GM12892 (cell line): ENCODE results near the gene CBR4.

Experiments used
- POLR2A ChIP-seq: IDR thresholded peaks from 2 replicates; pipeline ENCODE4 v1.6.1; 2011; ENCODE audit warnings: low read depth, low read length, control low read depth
- POLR2AphosphoS5 ChIP-seq: IDR thresholded peaks from 2 replicates; pipeline ENCODE4 v1.6.1; 2011; ENCODE audit warnings: low read depth, low read length, control low read depth
- TAF1 ChIP-seq: IDR thresholded peaks from 2 replicates; pipeline ENCODE4 v1.6.1; 2011; ENCODE audit warnings: low read depth, mild to moderate bottlenecking, control low read depth, low read length, borderline replicate concordance

- no peak for TF ChIP-seq POLR2AphosphoS5
- TF ChIP-seq POLR2A: no peak
- no peak for TF ChIP-seq TAF1
Measured at GRCh38 chr4:169054879-169055278, 44.8 kb upstream of the CBR4 start.
